Measurements from ENCODE around the gene MRPS2.

MRPS2 gene

GRCh38 chr9:135480071-135480939, 20.2 kb upstream of the MRPS2 start:
- DNase-seq (ENCODE audit: low read depth in 2 of 2): no peak

- DNase-seq (ENCODE audit: low read depth in 2 of 2): no peak
These were observed 19.6 kb upstream of the MRPS2 start for GRCh38 chr9:135480940-135481310.

- DNase-seq (ENCODE audit: low read depth in 2 of 2): no peak
These were observed 18.3 kb upstream of the MRPS2 start for GRCh38 chr9:135482015-135482754.

GRCh38 chr9:135484460-135485277, 15.8 kb upstream of the MRPS2 start:
- no peak for DNase-seq (ENCODE audit: low read depth in 2 of 2)

GRCh38 chr9:135485385-135485784, 15.1 kb upstream of the MRPS2 start:
- DNase-seq (ENCODE audit: low read depth in 2 of 2): no peak

- DNase-seq (ENCODE audit: low read depth in 2 of 2): no peak
These were observed 14.7 kb upstream of the MRPS2 start for GRCh38 chr9:135485832-135486231.

- DNase-seq (ENCODE audit: low read depth in 2 of 2): no peak
These were observed 14.0 kb upstream of the MRPS2 start for GRCh38 chr9:135486267-135487065.

- DNase-seq (ENCODE audit: low read depth in 2 of 2): no peak
These were observed 13.0 kb upstream of the MRPS2 start for GRCh38 chr9:135487281-135488012.

- no peak for DNase-seq (ENCODE audit: low read depth in 2 of 2)
These were observed 12.5 kb upstream of the MRPS2 start for GRCh38 chr9:135488013-135488330.

GRCh38 chr9:135488527-135488926, 12.0 kb upstream of the MRPS2 start:
- DNase-seq (ENCODE audit: low read depth in 2 of 2): no peak

GRCh38 chr9:135489188-135489906, 11.1 kb upstream of the MRPS2 start:
- DNase-seq (ENCODE audit: low read depth in 2 of 2): no peak

GRCh38 chr9:135490166-135490870, 10.2 kb upstream of the MRPS2 start:
- DNase-seq (ENCODE audit: low read depth in 2 of 2): no peak

- DNase-seq (ENCODE audit: low read depth in 2 of 2): no peak
These were observed 9.5 kb upstream of the MRPS2 start for GRCh38 chr9:135490980-135491464.

- no peak for DNase-seq (ENCODE audit: low read depth in 2 of 2)
These were observed 8.7 kb upstream of the MRPS2 start for GRCh38 chr9:135491764-135492163.

- DNase-seq (ENCODE audit: low read depth in 2 of 2): no peak
These were observed 7.4 kb upstream of the MRPS2 start for GRCh38 chr9:135492886-135493669.

GRCh38 chr9:135494791-135495559, 5.5 kb upstream of the MRPS2 start:
- DNase-seq (ENCODE audit: low read depth in 2 of 2): no peak

GRCh38 chr9:135498381-135499126, 1.9 kb upstream of the MRPS2 start:
- DNase-seq (ENCODE audit: low read depth in 2 of 2): no peak
